SJCRH30 (cell line): ENCODE results near the gene FOXD2. TPM values are rescaled to one million over a fixed set of nuclear protein-coding genes. Genes with fewer than 3 reads are reported as not detected.

Experiments
- DNase-seq, 2 experiments: peaks; one replicate each; pipeline ENCODE4 v3.0.0-alpha.2; 2015 to 2020
- H3K27ac ChIP-seq: fragments of 250-450 bp; sonication (Bioruptor Pico); 2 replicates; pipeline ENCODE4 v1.5.1; 2020; ENCODE audit warnings: mild to moderate bottlenecking, moderate library complexity
- H3K27me3 ChIP-seq: fragments of 250-450 bp; sonication (Bioruptor Pico); 2 replicates; pipeline ENCODE4 v1.5.1; 2020; ENCODE audit warnings: mild to moderate bottlenecking, moderate library complexity
- H3K36me3 ChIP-seq: fragments of 250-450 bp; sonication (Bioruptor Pico); 2 replicates; pipeline ENCODE4 v1.5.1; 2020; ENCODE audit warnings: mild to moderate bottlenecking, moderate library complexity
- H3K4me1 ChIP-seq: fragments of 250-450 bp; sonication (Bioruptor Pico); 2 replicates; pipeline ENCODE4 v1.5.1; 2020; ENCODE audit warnings: mild to moderate bottlenecking, moderate library complexity
- H3K4me3 ChIP-seq: fragments of 250-450 bp; sonication (Bioruptor Pico); 2 replicates; pipeline ENCODE4 v1.5.1; 2020; ENCODE audit warnings: mild to moderate bottlenecking, moderate library complexity
- H3K9me3 ChIP-seq: fragments of 250-450 bp; sonication (Bioruptor Pico); replicated peaks from 2 replicates; pipeline ENCODE4 v1.5.1; 2020; ENCODE audit warnings: mild to moderate bottlenecking, moderate library complexity
- total RNA-seq: library from RNA; depleted of rRNA; stranded (reverse); fragments of >200 nt; shearing (Covaris generic); gene quantifications from 2 replicates; pipeline ENCODE4 v1.2.3, GENCODE V29; 2014; rRNA removed

The FOXD2 gene
- 1.7 and 2.2 TPM in 2 replicates for total RNA-seq

- H3K27me3 ChIP-seq = no peaks in the 10 kb centered on the region
- H3K36me3 ChIP-seq = peaks cover 6% of the 10 kb centered on the region; the same call in 1 of the 2 replicates
- peak within 1 kb of the TSS; percentile 76 for H3K27ac ChIP-seq
- H3K9me3 ChIP-seq = no peaks in the 10 kb centered on the region
- H3K4me1 ChIP-seq = no peaks in the 10 kb centered on the region
- peak; percentile 95 for DNase-seq
- peak within 1 kb of the TSS; percentile 95 for H3K4me3 ChIP-seq
Observed at GRCh38 chr1:47437447-47438164, at the start of gene FOXD2. Gene FOXD2, plus strand, starts transcription at chr1:47438044. Its CDS starts 92 bp downstream, at chr1:47438136.

GRCh38 chr1:47388891-47389238 is 49.0 kb upstream of the FOXD2 start:
- no peaks in the 10 kb centered on the region for H3K36me3 ChIP-seq
- no peak overlapping the region for H3K27ac ChIP-seq
- H3K9me3 ChIP-seq = no peaks in the 10 kb centered on the region
- H3K27me3 ChIP-seq = no peaks in the 10 kb centered on the region
- H3K4me3 ChIP-seq = no peak overlapping the region
- peak; percentile 73 to 89 for DNase-seq
- H3K4me1 ChIP-seq = peaks cover 3% of the 10 kb centered on the region

GRCh38 chr1:47389731-47390130 is 48.1 kb upstream of the FOXD2 start:
- Histone ChIP-seq H3K9me3 (no peaks in the 10 kb centered on the region), H3K4me1 (peaks cover 9% of the 10 kb centered on the region), H3K27me3 (no peaks in the 10 kb centered on the region), H3K27ac (no peak overlapping the region), H3K4me3 (no peak overlapping the region), H3K36me3 (no peaks in the 10 kb centered on the region)
- DNase-seq = no peak

GRCh38 chr1:47390843-47391242 is 47.0 kb upstream of the FOXD2 start:
- Histone ChIP-seq H3K27ac (no peak overlapping the region), H3K4me3 (no peak overlapping the region), H3K9me3 (no peaks in the 10 kb centered on the region), H3K36me3 (no peaks in the 10 kb centered on the region), H3K27me3 (no peaks in the 10 kb centered on the region), H3K4me1 (peaks cover 9% of the 10 kb centered on the region)
- DNase-seq = no peak

- no peaks in the 10 kb centered on the region for H3K27me3 ChIP-seq
- H3K4me1 ChIP-seq = peaks cover 9% of the 10 kb centered on the region
- no peaks in the 10 kb centered on the region for H3K36me3 ChIP-seq
- no peaks in the 10 kb centered on the region for H3K9me3 ChIP-seq
- H3K27ac ChIP-seq = no peak overlapping the region
- peak; percentile 52 to 70 for DNase-seq
- no peak overlapping the region for H3K4me3 ChIP-seq
Observed at GRCh38 chr1:47393141-47393540, 44.7 kb upstream of the FOXD2 start.

GRCh38 chr1:47395433-47395832 is 42.4 kb upstream of the FOXD2 start:
- H3K27me3 ChIP-seq = peaks cover 9% of the 10 kb centered on the region
- no peaks in the 10 kb centered on the region for H3K36me3 ChIP-seq
- H3K4me1 ChIP-seq = peaks cover 9% of the 10 kb centered on the region
- H3K9me3 ChIP-seq = 0 out of 2 replicates have a peak, but pooled peaks cover 4% of the 10 kb centered on the region
- no peak overlapping the region for H3K27ac ChIP-seq
- DNase-seq = no peak
- no peak overlapping the region for H3K4me3 ChIP-seq

- no peak overlapping the region for H3K4me3 ChIP-seq
- no peak for DNase-seq
- H3K4me1 ChIP-seq = peaks cover 9% of the 10 kb centered on the region
- no peaks in the 10 kb centered on the region for H3K36me3 ChIP-seq
- no peak overlapping the region for H3K27ac ChIP-seq
- peaks cover 12% of the 10 kb centered on the region for H3K27me3 ChIP-seq
- 0 out of 2 replicates have a peak, but pooled peaks cover 4% of the 10 kb centered on the region for H3K9me3 ChIP-seq
Observed at GRCh38 chr1:47396671-47397196, 41.1 kb upstream of the FOXD2 start.

GRCh38 chr1:47399138-47399845 is 38.6 kb upstream of the FOXD2 start:
- no peaks in the 10 kb centered on the region for H3K36me3 ChIP-seq

GRCh38 chr1:47399846-47400155 is 38.0 kb upstream of the FOXD2 start:
- Histone ChIP-seq H3K27me3 (peaks cover 12% of the 10 kb centered on the region), H3K4me1 (no peaks in the 10 kb centered on the region; the same call in 1 of the 2 replicates), H3K9me3 (0 out of 2 replicates have a peak, but pooled peaks cover 4% of the 10 kb centered on the region), H3K36me3 (no peaks in the 10 kb centered on the region), H3K27ac (no peak overlapping the region), H3K4me3 (no peak overlapping the region)
- DNase-seq = no peak

More at GRCh38 chr1:47399138-47399845, 38.6 kb upstream of the FOXD2 start:
- no peak overlapping the region for H3K27ac ChIP-seq
- H3K4me3 ChIP-seq = no peak overlapping the region
- H3K27me3 ChIP-seq = peaks cover 12% of the 10 kb centered on the region
- H3K4me1 ChIP-seq = peaks cover 3% of the 10 kb centered on the region
- H3K9me3 ChIP-seq = 0 out of 2 replicates have a peak, but pooled peaks cover 4% of the 10 kb centered on the region
- no peak for DNase-seq

- H3K36me3 ChIP-seq = no peaks in the 10 kb centered on the region
- no peak overlapping the region for H3K27ac ChIP-seq
- H3K4me3 ChIP-seq = no peak overlapping the region
- H3K27me3 ChIP-seq = peaks cover 12% of the 10 kb centered on the region
- no peak for DNase-seq
- 0 out of 2 replicates have a peak, but pooled peaks cover 4% of the 10 kb centered on the region for H3K9me3 ChIP-seq
- H3K4me1 ChIP-seq = no peaks in the 10 kb centered on the region; the same call in 1 of the 2 replicates
Observed at GRCh38 chr1:47401761-47402160, 36.1 kb upstream of the FOXD2 start.

GRCh38 chr1:47402591-47402990 is 35.3 kb upstream of the FOXD2 start:
- DNase-seq = no peak
- no peaks in the 10 kb centered on the region for H3K36me3 ChIP-seq

GRCh38 chr1:47403321-47403910 is 34.4 kb upstream of the FOXD2 start:
- no peak for DNase-seq
- Histone ChIP-seq H3K4me3 (no peak overlapping the region), H3K36me3 (no peaks in the 10 kb centered on the region), H3K9me3 (0 out of 2 replicates have a peak, but pooled peaks cover 4% of the 10 kb centered on the region), H3K27ac (no peak overlapping the region), H3K4me1 (peaks cover 2% of the 10 kb centered on the region; the same call in 1 of the 2 replicates), H3K27me3 (peaks cover 12% of the 10 kb centered on the region)

More at GRCh38 chr1:47402591-47402990, 35.3 kb upstream of the FOXD2 start:
- Histone ChIP-seq H3K27me3 (peaks cover 12% of the 10 kb centered on the region), H3K4me1 (no peaks in the 10 kb centered on the region; the same call in 1 of the 2 replicates), H3K27ac (no peak overlapping the region), H3K9me3 (0 out of 2 replicates have a peak, but pooled peaks cover 4% of the 10 kb centered on the region), H3K4me3 (no peak overlapping the region)

- Histone ChIP-seq H3K4me1 (peaks cover 19% of the 10 kb centered on the region), H3K36me3 (no peaks in the 10 kb centered on the region), H3K4me3 (no peak overlapping the region), H3K9me3 (no peaks in the 10 kb centered on the region), H3K27ac (no peak overlapping the region), H3K27me3 (0 out of 2 replicates have a peak, but pooled peaks cover 3% of the 10 kb centered on the region)
- DNase-seq = no peak
Observed at GRCh38 chr1:47405697-47406096, 32.1 kb upstream of the FOXD2 start.

- H3K9me3 ChIP-seq = no peaks in the 10 kb centered on the region
- peaks cover 19% of the 10 kb centered on the region for H3K4me1 ChIP-seq
- no peaks in the 10 kb centered on the region for H3K27me3 ChIP-seq
- no peak overlapping the region for H3K4me3 ChIP-seq
- DNase-seq = no peak
- H3K36me3 ChIP-seq = no peaks in the 10 kb centered on the region
- no peak overlapping the region for H3K27ac ChIP-seq
Observed at GRCh38 chr1:47406966-47407365, 30.9 kb upstream of the FOXD2 start.

GRCh38 chr1:47407481-47407880 is 30.4 kb upstream of the FOXD2 start:
- Histone ChIP-seq H3K36me3 (no peaks in the 10 kb centered on the region), H3K27ac (no peak overlapping the region), H3K27me3 (no peaks in the 10 kb centered on the region), H3K9me3 (no peaks in the 10 kb centered on the region), H3K4me3 (no peak overlapping the region), H3K4me1 (peaks cover 19% of the 10 kb centered on the region)
- no peak for DNase-seq
